Neural crest cell (in vitro differentiated cells): ENCODE measurements around the gene FKTN. TPM values are rescaled to one million over a fixed set of nuclear protein-coding genes. Genes with fewer than 3 reads are reported as not detected.

Experiments used
- DNase-seq: peaks from one replicate; pipeline ENCODE4 v3.0.0; 2021; ENCODE audit warnings: low read depth, mixed read lengths, low spot score
- H3K27ac Mint-ChIP-seq: one replicate; pipeline ENCODE4 v1.8.0; 2021; ENCODE audit warnings: mild to moderate bottlenecking, mixed read lengths; ENCODE audit not compliant: unreplicated experiment
- H3K27me3 Mint-ChIP-seq: 2 replicates; pipeline ENCODE4 v1.8.0; 2021; ENCODE audit warnings: low read depth, mild to moderate bottlenecking, mixed read lengths
- H3K36me3 Mint-ChIP-seq: 2 replicates; pipeline ENCODE4 v1.8.0; 2021; ENCODE audit warnings: low read depth, mild to moderate bottlenecking, mixed read lengths
- H3K4me1 Mint-ChIP-seq: 2 replicates; pipeline ENCODE4 v1.8.0; 2021; ENCODE audit warnings: mixed read lengths
- H3K4me3 Mint-ChIP-seq: one replicate; pipeline ENCODE4 v1.8.0; 2021; ENCODE audit warnings: mild to moderate bottlenecking, mixed read lengths
- H3K9me3 Mint-ChIP-seq: 2 replicates; pipeline ENCODE4 v1.8.0; 2021; ENCODE audit warnings: mixed read lengths
- total RNA-seq: library from RNA; stranded (reverse); gene quantifications from 2 replicates; pipeline ENCODE4 v1.2.1, GENCODE V29; 2021
- TF ChIP-seq, protein P1 (sequence below): fragments of 200-600 bp; sonication (generic); conservative IDR thresholded peaks from 2 replicates; pipeline ENCODE4 v1.5.0; 2021; ENCODE audit warnings: antibody characterized with exemption, mild to moderate bottlenecking

Gene FKTN
- total RNA-seq, 1 donor from 2014 or later = 19.7 TPM

DNA sequence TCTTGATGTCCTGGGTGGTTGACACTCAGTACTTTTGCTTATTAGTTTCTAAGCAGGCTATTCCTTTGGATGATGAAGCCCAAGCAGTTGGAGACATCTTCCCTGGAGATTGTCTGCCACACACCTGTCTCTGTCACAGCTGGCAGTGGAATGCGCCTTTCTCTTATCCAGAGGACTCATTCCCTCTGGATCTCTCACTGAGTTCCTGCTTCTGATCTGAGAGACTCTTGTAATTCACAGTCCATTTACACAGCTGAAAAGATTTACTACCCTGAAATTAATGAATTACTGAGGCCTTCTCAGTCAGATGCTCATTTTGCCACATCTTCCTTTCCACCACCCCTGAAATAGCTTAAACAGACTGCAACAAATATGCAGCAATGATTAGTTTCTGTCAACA, 120.2 kb downstream of the FKTN start:
- peaks cover 24% of the 10 kb centered on the region for H3K4me1 Mint-ChIP-seq
- H3K36me3 Mint-ChIP-seq = no peaks in the 10 kb centered on the region
- H3K4me3 Mint-ChIP-seq = no peak overlapping the region
- H3K27me3 Mint-ChIP-seq = no peaks in the 10 kb centered on the region
- TF ChIP-seq, protein P1, sequence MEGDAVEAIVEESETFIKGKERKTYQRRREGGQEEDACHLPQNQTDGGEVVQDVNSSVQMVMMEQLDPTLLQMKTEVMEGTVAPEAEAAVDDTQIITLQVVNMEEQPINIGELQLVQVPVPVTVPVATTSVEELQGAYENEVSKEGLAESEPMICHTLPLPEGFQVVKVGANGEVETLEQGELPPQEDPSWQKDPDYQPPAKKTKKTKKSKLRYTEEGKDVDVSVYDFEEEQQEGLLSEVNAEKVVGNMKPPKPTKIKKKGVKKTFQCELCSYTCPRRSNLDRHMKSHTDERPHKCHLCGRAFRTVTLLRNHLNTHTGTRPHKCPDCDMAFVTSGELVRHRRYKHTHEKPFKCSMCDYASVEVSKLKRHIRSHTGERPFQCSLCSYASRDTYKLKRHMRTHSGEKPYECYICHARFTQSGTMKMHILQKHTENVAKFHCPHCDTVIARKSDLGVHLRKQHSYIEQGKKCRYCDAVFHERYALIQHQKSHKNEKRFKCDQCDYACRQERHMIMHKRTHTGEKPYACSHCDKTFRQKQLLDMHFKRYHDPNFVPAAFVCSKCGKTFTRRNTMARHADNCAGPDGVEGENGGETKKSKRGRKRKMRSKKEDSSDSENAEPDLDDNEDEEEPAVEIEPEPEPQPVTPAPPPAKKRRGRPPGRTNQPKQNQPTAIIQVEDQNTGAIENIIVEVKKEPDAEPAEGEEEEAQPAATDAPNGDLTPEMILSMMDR = no peak
- no peak for DNase-seq
- H3K27ac Mint-ChIP-seq = no peak overlapping the region
- no peaks in the 10 kb centered on the region for H3K9me3 Mint-ChIP-seq

DNA sequence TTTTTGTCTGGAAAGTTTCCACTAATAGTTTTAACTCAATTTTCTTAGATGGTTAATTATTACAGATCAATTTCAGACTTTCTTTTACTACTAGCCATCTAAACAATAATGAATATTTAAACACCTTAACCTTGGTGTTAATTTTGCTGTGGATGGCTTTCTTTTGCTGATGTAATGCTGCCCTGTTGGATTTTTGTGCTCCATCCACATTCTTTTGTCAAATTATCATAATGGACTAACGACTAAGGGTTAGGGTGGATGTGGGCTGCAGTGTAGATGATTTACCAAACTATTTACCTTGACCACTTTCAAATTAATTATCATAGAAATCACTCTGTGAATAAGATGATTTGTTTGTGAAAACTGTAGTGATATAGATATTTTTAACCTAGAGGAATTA, 120.8 kb downstream of the FKTN start:
- TF ChIP-seq, protein P1 = no peak
- H3K27ac Mint-ChIP-seq = no peak overlapping the region

DNA sequence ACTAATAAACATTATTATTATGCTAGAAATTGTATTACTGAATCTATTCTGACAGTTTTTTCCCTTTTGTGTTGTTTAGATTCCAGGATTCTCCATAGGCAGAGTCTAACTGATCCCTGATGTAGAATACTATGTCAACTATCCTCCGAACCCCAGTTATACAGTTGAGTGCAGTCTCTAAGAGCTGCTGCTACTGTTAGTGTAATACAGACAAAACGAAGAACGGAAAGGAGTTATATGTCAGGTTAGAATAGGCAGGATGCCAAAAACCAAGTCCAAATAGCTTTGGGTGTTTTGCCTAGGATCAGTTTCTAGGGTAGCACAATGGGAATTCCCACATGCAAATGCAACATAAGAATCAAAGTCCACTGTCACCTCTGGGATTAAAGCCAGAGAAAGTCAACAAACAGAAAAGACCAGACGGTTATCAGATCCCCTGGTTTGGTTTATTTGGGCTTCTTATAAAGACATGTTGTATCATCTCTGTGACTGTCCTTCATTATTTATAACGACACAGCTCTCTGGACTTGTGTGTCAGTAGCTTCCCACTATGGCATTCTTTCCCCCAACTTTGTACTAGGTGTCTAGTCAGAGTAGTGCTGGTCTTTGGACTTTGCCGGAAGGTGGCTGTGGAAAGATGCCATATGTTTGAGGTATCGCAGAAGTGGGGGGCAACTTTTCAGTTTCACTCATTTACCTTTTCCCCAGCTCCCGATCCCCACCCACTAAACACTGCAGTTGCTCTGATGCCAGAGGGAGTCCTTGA, 121.5 kb downstream of the FKTN start:
- no peaks in the 10 kb centered on the region for H3K36me3 Mint-ChIP-seq
- no peak overlapping the region for H3K27ac Mint-ChIP-seq
- no peaks in the 10 kb centered on the region for H3K9me3 Mint-ChIP-seq
- TF ChIP-seq, protein P1 = no peak
- H3K4me1 Mint-ChIP-seq = peaks cover 24% of the 10 kb centered on the region
- no peak for DNase-seq
- H3K4me3 Mint-ChIP-seq = no peak overlapping the region
- H3K27me3 Mint-ChIP-seq = no peaks in the 10 kb centered on the region

More for the DNA sequence above, 120.8 kb downstream of the FKTN start:
- Mint-ChIP-seq H3K36me3 (no peaks in the 10 kb centered on the region), H3K9me3 (no peaks in the 10 kb centered on the region), H3K27me3 (no peaks in the 10 kb centered on the region), H3K4me1 (peaks cover 24% of the 10 kb centered on the region), H3K4me3 (no peak overlapping the region)
- no peak for DNase-seq

DNA sequence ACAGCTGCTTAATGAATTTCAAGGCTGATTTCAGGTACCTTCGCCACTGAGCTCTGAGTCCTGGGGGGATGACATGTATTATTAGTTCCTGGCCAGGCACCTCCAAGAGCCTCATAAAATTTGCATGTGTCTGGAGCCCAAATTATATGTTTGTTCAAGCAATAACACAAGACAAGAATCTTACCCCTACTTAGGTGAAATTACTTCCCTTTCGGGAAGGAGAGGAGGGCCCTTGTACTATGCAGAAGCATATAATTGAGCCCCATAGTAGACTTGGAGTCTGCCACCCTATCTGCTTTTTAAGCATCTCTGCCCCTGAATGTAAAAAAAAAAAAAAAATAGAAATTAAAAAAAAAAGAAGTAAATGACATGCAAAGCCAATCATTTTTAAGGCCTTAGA, 123.4 kb downstream of the FKTN start:
- no peaks in the 10 kb centered on the region for H3K27me3 Mint-ChIP-seq
- no peak overlapping the region for H3K27ac Mint-ChIP-seq
- TF ChIP-seq, protein P1 = no peak
- DNase-seq = no peak
- H3K9me3 Mint-ChIP-seq = no peaks in the 10 kb centered on the region
- H3K4me3 Mint-ChIP-seq = no peak overlapping the region
- peaks cover 23% of the 10 kb centered on the region for H3K4me1 Mint-ChIP-seq
- H3K36me3 Mint-ChIP-seq = no peaks in the 10 kb centered on the region

DNA sequence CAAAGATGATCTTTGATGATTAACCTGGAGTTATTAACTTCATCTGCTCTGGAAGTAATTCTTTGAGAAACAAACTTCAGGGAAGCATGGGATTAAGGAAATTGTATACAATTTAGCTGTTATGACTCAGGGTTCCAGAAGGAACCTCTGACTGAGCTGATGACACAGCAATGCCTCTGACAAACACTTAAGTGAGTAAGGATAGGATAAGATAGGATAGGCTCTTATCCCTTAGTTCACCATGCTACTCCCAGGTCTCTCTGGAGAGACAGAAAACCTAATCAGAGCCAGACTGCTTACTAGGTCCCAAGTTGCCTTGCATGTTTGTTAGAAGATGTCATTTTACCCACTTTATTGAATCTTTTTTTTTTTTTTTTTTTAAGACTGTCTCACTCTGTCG, 123.8 kb downstream of the FKTN start:
- no peaks in the 10 kb centered on the region for H3K27me3 Mint-ChIP-seq
- TF ChIP-seq, protein P1 = no peak
- H3K27ac Mint-ChIP-seq = no peak overlapping the region
- DNase-seq = no peak
- H3K4me3 Mint-ChIP-seq = no peak overlapping the region
- H3K4me1 Mint-ChIP-seq = peaks cover 19% of the 10 kb centered on the region
- no peaks in the 10 kb centered on the region for H3K9me3 Mint-ChIP-seq
- no peaks in the 10 kb centered on the region for H3K36me3 Mint-ChIP-seq
